GM19238 (cell line): ENCODE results near the gene TVP23C.

Experiments used
- DNase-seq: peaks from one replicate; pipeline ENCODE4 v3.0.0; 2011; ENCODE audit warnings: low spot score; ENCODE audit not compliant: insufficient read length

The TVP23C gene

GRCh38 chr17:15465045-15465701 is 98.1 kb downstream of the TVP23C start:
- no peak for DNase-seq

- no peak for DNase-seq
These were observed 98.9 kb downstream of the TVP23C start for GRCh38 chr17:15464231-15464985.

DNA sequence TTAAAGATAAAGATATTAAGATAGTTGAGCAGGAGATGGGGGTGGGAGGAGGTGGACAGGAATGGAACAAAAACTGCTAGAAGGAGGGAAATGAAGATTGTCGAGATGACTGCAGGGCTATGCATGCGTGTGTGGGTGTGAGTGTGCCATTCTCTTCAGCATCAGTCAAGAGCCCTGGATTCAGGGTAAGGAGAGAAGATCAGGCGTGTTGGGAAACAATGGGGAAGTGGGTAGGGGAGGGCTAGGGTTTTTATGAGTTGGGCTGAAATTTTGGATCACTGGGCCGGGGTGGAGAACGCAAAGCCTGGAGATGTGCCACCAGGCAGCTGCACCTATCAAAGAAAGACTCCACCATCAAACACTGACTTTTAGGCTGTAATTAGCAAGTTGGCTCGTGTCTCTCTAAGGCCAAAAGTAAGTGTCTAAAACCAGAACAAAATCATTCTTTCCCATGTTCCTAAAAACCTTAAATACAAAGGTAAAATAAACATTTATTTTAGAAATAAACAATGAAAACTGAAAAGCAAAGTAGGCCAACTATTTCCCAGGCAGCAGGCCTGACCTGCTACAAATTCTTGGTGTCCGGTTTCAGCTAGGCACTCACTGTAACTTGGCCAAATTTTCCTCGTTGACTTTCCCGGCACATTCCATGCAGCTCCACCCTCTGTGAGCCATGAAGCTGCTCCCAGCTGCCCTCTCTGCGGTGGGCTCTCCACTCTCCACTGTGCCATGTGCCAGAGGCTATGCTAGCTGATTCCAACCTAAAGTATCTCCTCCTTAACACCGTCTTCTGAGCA is 100.1 kb downstream of the TVP23C start:
- no peak for DNase-seq

DNA sequence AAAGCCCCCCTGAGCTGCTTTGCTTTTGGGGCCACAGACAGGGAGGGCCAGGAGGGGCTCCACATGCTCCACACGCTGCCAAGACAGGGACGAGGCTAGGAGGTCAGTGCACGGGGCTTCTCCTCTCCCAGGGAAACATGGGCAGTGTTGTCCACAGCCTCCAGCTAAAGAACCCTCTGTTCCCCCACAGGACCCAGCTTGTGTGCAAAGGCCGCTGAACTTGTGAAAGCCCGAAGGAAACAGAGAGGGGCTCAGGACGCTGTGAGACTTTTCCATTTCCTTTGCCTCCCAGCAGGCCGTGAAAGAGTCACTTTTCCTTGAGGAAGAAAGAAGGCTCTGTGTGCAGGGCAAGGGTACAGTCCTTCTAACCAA is 105.6 kb downstream of the TVP23C start:
- DNase-seq: no peak

DNA sequence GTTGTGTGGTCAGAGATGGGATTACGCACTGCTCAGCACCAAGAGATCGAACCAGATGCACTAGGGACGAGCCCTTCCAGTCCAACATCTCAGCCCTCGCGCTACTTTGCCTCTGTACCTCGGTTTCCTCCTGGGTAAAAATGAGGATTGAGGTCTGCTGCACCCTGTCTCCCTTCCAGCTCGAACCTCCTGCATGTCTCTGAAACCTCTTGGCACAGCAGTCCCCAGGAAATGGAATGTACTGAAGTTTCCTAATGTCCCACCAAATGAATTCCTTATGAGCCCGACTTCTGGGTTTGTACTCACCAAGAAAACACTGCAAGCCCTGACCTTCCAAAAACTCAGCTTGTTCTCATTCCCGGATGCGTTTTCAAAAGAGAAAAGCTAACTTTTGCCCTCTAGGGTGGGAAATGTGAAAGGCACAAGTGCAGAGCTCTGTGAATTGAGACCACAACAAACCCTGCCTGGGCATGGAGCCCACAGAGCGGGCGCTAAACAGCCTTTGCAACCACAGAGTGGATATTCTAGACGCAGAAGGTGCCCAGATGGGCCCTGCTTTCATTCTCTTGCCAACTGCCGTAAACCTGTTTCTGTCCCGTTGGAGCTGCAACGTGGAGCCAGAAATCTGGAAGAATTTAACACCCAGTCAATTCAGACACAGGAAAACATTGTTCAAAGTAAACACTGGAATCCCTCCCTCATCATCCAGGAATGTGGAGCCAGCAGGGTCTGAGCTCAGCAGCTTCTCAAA is 106.1 kb downstream of the TVP23C start:
- DNase-seq: no peak

- DNase-seq: no peak
These were observed 106.8 kb downstream of the TVP23C start for GRCh38 chr17:15456496-15456895.

DNA sequence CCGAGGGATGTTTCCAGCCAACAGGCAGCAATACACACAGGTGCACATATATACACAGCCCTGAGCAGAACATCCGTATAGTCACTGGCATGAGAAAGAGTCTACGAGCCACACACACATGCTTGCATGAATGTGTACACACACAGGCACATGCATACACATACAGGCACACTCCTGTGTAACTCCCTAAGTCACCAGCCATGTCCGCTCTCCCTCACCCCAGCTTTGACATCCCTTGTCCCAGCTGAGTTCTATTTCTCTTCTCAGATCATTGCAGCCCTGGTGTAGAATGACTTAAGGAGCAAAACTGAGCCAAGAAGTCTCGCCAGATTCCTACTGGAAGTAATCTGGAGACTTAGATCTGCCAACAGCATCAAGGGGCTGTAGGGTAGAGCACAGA is 108.9 kb downstream of the TVP23C start:
- no peak for DNase-seq

DNA sequence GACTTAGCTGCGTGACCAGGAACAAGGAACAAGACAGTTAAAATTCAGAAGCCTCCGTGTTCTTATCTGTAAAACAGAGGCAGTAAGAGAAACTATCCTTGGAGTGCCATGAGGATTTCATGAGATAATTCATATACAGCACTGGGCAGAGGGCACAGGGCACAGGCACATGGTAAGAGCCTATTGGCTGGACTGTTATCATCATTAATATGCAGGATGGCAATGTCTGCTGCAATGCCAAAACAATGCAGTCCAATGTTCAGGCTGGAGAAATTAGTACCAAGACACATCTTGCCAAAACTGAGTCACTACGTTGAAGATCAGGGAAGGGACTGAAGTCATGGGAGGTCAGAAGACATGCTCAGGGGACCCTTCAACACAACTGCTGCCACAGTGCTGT is 109.5 kb downstream of the TVP23C start:
- no peak for DNase-seq

DNA sequence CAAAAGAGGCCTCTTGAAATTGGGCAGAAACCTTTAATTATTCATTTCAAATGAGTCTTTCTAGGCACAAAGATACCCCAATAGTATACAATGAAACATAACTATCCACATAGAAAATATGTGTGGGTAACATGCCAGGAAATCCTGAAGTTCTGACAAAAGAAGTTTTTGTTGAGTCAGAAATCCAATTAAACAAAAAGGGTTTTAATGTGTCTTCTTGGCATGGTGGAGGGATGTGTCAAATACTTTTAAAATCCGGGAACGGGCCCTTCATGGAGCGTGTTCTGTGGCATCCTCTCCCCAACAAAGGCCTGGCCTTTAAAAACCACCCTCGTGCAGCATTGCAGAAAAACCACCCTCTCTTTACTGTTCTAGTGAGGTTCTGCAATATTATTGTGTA is 110.0 kb downstream of the TVP23C start:
- DNase-seq: no peak

DNA sequence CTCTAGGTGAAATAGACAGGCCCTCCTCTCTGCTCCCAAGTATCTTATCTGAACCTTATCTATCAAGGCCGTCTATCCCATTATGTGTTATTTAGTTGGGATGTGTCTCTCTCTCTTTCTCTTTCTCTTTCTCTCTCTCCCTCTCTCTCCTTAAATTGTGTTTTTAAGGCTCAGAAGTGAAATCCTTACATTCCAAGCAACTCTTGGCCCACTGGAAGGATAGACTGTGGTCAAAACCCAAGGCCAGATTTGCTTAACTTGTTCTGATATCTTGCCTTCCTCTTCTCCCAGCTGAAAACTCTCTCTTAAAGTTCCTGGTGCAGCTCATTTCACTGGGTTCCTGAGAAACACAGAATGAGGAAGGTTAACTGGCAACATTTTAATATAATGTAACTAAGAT is 110.5 kb downstream of the TVP23C start:
- no peak for DNase-seq
